Measurements from ENCODE around the gene CCL22. TPM values are rescaled to one million over a fixed set of nuclear protein-coding genes. Genes with fewer than 3 reads are reported as not detected.

Gene CCL22
- total RNA-seq, 1 experiment from 2014 or later: not detected

- no peak overlapping the region for H2BK12ac ChIP-seq (ENCODE audit: insufficient read length, low read depth, low read length)
- no peak overlapping the region for H3K14ac ChIP-seq (ENCODE audit: insufficient read depth, low read length)
- no peaks in the 10 kb centered on the region for H3K9me3 ChIP-seq (ENCODE audit: control insufficient read depth, low read depth, low read length)
- no CpG with 5 or more reads among the region's 16 CpGs for WGBS (ENCODE audit: extremely low coverage, insufficient read length, low lambda C conversion rate)
- no peaks in the 10 kb centered on the region for H3K23me2 ChIP-seq (ENCODE audit: insufficient read length, low read depth, low read length, poor library complexity, severe bottlenecking)
- H2BK15ac ChIP-seq (ENCODE audit: low read depth, low read length): no peak overlapping the region
- Mint-ChIP-seq H3K4me1 (peaks cover 8 to 22% of the 10 kb centered on the region in 2 experiments), H3K27me3 (ENCODE audit: low read depth) (peaks cover 3% of the 10 kb centered on the region), H3K9me3 (no peaks in the 10 kb centered on the region), H3K36me3 (ENCODE audit: insufficient read depth in 1 of 3, low read depth in 3 of 3) (no peaks in the 10 kb centered on the region), H3K4me3 (no peak overlapping the region), H3K27ac (no peak overlapping the region)
- DNase-seq: no peak
- no peak overlapping the region for H3T11ph ChIP-seq (ENCODE audit: low read length)
- no peak overlapping the region for H2AFZ ChIP-seq (ENCODE audit: low read length)
- no peak overlapping the region for H3K27ac ChIP-seq (ENCODE audit: insufficient read length, low read depth, low read length)
- H3K4ac ChIP-seq (ENCODE audit: low read depth, low read length): no peak overlapping the region
- no peak overlapping the region for H4K5ac ChIP-seq (ENCODE audit: insufficient read length, low read depth, low read length)
- no peaks in the 10 kb centered on the region for H3K27me3 ChIP-seq (ENCODE audit: insufficient read depth, low read length)
- no peak overlapping the region for H2BK120ac ChIP-seq (ENCODE audit: low read depth, low read length, poor library complexity, severe bottlenecking)
- H4K8ac ChIP-seq (replicated peaks; ENCODE audit: insufficient read length, low read depth, low read length): no peak overlapping the region
- TF ChIP-seq CTCF (conservative IDR thresholded peaks at IDR 0.05): no peak; the same call in 2 of the 3 replicates
- no peaks in the 10 kb centered on the region for H4K20me1 ChIP-seq (ENCODE audit: control insufficient read depth, insufficient read depth, insufficient read length)
- no peak overlapping the region for H2BK20ac ChIP-seq (ENCODE audit: low read depth, low read length, poor library complexity, severe bottlenecking)
- no peaks in the 10 kb centered on the region for H3K79me2 ChIP-seq (ENCODE audit: insufficient read depth, low read length)
- H3K4me2 ChIP-seq (ENCODE audit: insufficient read depth, insufficient read length, low read length): no peak overlapping the region
- no peaks in the 10 kb centered on the region for H3K79me1 ChIP-seq (ENCODE audit: insufficient read depth, low read depth, low read length, poor library complexity, severe bottlenecking)
- H3K4me1 ChIP-seq (ENCODE audit: insufficient read depth, low read length): 0 out of 2 replicates have a peak, but pooled peaks cover 2% of the 10 kb centered on the region
- no peak overlapping the region for H3K18ac ChIP-seq (ENCODE audit: insufficient read length, low read depth, low read length)
- no peak overlapping the region for H3K23ac ChIP-seq (ENCODE audit: insufficient read length, low read depth, low read length)
- no peak overlapping the region for H3K9ac ChIP-seq (ENCODE audit: extremely low read depth, insufficient read length, low read length)
- H3K56ac ChIP-seq (ENCODE audit: insufficient read length, low read depth, low read length): no peak overlapping the region
- no peak overlapping the region for H2BK5ac ChIP-seq (ENCODE audit: insufficient read length, low read length)
- H2AK5ac ChIP-seq (ENCODE audit: insufficient read length, low read length): no peak overlapping the region
- no peak overlapping the region for H4K91ac ChIP-seq (ENCODE audit: insufficient read length, low read depth, low read length)
Measured at GRCh38 chr16:57382535-57383275, 24.1 kb downstream of the CCL22 start.

Measured in H9 (cell line).